Camera-type eye (tissue), 1 donor: Measurements from ENCODE around the gene SLC25A53. TPM values are rescaled to one million over a fixed set of nuclear protein-coding genes. Genes with fewer than 3 reads are reported as not detected.

ENCODE experiments used
- total RNA-seq: library from RNA; depleted of rRNA; stranded (reverse); fragments of >200 nt; gene quantifications from one replicate; pipeline ENCODE4 v1.2.3, GENCODE V29; 2014

SLC25A53 gene
- 35.8 TPM for total RNA-seq

GRCh38 chrX:104156630-104157529 lies at the start of gene SLC25A53:
Gene SLC25A53, minus strand, starts transcription at chrX:104157009. Its CDS starts 51,752 bp downstream, at chrX:104105257.

GRCh38 chrX:104165894-104166734 lies 9.3 kb upstream of the SLC25A53 start, which contains the start of gene FAM199X:
Gene FAM199X, plus strand, starts transcription at chrX:104166453. Its CDS starts 333 bp downstream, at chrX:104166786.

GRCh38 chrX:104112326-104112951 lies 44.4 kb downstream of the SLC25A53 start, which contains the start of gene ZCCHC18:
Gene ZCCHC18, plus strand, starts transcription at chrX:104112523. Its CDS starts 1,589 bp downstream, at chrX:104114112.

GRCh38 chrX:104075778-104076445 lies 80.9 kb downstream of the SLC25A53 start, which contains the start of gene TMSB15C:
Gene TMSB15C, minus strand, starts transcription at chrX:104076236.

Other genes with a start within 250 kb of the SLC25A53 start
- 12.9 TPM for gene TMSB15B, start 194.4 kb downstream of the SLC25A53 start, total RNA-seq
- not detected for gene H2BW1, start 143.3 kb downstream of the SLC25A53 start, total RNA-seq
- not detected for gene H2BW2, start 117.1 kb downstream of the SLC25A53 start, total RNA-seq
- gene TMSB15C, start 80.8 kb downstream of the SLC25A53 start, total RNA-seq = 12.6 TPM
- 8.0 TPM for gene ZCCHC18, start 44.5 kb downstream of the SLC25A53 start, total RNA-seq
- 44.3 TPM for gene FAM199X, start 9.4 kb upstream of the SLC25A53 start, total RNA-seq
- not detected for gene ESX1, start 97.9 kb upstream of the SLC25A53 start, total RNA-seq